Central memory CD8-positive, alpha-beta T cell (primary cell): ENCODE data around the gene ZBTB17.

Experiments
- ATAC-seq: fragments of 150-1000 bp; cut with Tn5 transposase; replicated peaks from 2 replicates; pipeline ENCODE4 v1.10.0; 2022; ENCODE audit warnings: mild to moderate bottlenecking, moderate FRiP score, moderate number of reproducible peaks; ENCODE audit not compliant: poor library complexity, severe bottlenecking; ENCODE audit errors: extremely low read depth
- DNase-seq, 2 donors: peaks; one replicate each; pipeline ENCODE4 v3.0.0; 2021; ENCODE audit warnings: low spot score in 2 of 2
- H3K27ac Mint-ChIP-seq: one replicate; pipeline ENCODE4 v1.8.0; 2022; ENCODE audit warnings: low read depth, mild to moderate bottlenecking, moderate library complexity, mixed read lengths
- H3K27me3 Mint-ChIP-seq: one replicate; pipeline ENCODE4 v1.8.0; 2022; ENCODE audit warnings: mixed read lengths
- H3K36me3 Mint-ChIP-seq: one replicate; pipeline ENCODE4 v1.8.0; 2022; ENCODE audit warnings: mild to moderate bottlenecking, moderate library complexity, mixed read lengths; ENCODE audit not compliant: insufficient read depth
- H3K4me1 Mint-ChIP-seq: one replicate; pipeline ENCODE4 v1.8.0; 2022; ENCODE audit warnings: mixed read lengths
- H3K4me3 Mint-ChIP-seq: one replicate; pipeline ENCODE4 v1.8.0; 2022; ENCODE audit warnings: mild to moderate bottlenecking, moderate library complexity, mixed read lengths
- H3K9me3 Mint-ChIP-seq: one replicate; pipeline ENCODE4 v1.8.0; 2022; ENCODE audit warnings: mixed read lengths

The ZBTB17 gene

DNA sequence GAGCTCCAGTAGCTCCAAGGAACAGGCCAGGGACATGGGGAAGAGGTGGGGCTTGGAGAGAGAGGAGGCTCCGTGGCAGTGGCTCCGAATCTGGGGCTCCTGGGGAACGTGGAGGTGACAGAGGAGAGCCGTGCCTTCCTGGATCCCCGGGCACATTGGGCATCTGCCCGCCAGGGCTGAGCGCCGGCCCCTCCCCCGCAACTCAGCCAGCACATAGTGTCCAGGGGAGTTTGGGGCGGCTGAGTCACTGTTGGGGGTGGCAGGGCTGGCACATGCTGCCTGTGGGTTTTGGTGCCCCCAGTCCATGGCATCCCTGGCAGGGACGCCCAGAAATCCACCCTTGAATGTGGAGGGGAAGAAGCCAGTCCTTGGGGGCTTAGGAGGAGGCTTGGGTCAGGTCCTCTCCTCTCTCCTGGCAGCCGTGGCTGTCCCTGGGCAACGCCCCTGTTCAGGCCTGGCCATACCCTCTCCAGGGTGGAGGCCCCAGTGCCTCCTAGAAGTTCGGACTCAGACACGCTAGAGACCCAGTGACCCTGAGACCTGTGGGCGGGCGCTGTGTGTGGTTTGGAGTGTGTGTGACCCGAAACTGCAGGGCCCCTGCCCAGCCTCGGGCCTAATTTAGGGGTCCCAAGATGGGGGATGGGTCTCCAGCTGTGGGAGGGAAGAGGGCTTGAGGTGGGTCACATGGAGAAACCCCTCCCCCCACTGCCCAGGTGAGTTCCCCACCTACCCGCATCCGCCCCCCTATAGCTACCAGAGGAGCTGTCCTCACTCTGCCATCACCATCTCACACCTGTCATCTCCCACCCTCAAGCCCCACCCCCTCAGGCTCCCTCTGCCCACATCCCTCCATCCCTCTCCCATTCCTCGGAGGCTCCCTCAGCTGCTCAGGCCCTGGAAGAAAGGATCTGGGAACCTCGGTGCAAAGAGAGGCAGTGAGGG, 40.3 kb upstream of the ZBTB17 start:
- no peak for DNase-seq
- H3K4me3 Mint-ChIP-seq, result no peak overlapping the region
- no peak for ATAC-seq
- H3K27me3 Mint-ChIP-seq, result peaks cover 43% of the 10 kb centered on the region
- no peaks in the 10 kb centered on the region for H3K36me3 Mint-ChIP-seq
- H3K9me3 Mint-ChIP-seq, result no peaks in the 10 kb centered on the region
- no peaks in the 10 kb centered on the region for H3K4me1 Mint-ChIP-seq
- no peak overlapping the region for H3K27ac Mint-ChIP-seq

GRCh38 chr1:16015491-16015890, 39.6 kb upstream of the ZBTB17 start:
- Mint-ChIP-seq H3K4me1 (no peaks in the 10 kb centered on the region), H3K27ac (no peak overlapping the region), H3K36me3 (no peaks in the 10 kb centered on the region), H3K4me3 (no peak overlapping the region), H3K9me3 (no peaks in the 10 kb centered on the region), H3K27me3 (peaks cover 43% of the 10 kb centered on the region)
- DNase-seq (no peak), ATAC-seq (no peak)

GRCh38 chr1:16014509-16015482, 38.9 kb upstream of the ZBTB17 start:
- DNase-seq (no peak), ATAC-seq (no peak)
- Mint-ChIP-seq H3K27ac (no peak overlapping the region), H3K36me3 (no peaks in the 10 kb centered on the region), H3K4me1 (no peaks in the 10 kb centered on the region), H3K4me3 (no peak overlapping the region), H3K27me3 (peaks cover 43% of the 10 kb centered on the region), H3K9me3 (no peaks in the 10 kb centered on the region)

DNA sequence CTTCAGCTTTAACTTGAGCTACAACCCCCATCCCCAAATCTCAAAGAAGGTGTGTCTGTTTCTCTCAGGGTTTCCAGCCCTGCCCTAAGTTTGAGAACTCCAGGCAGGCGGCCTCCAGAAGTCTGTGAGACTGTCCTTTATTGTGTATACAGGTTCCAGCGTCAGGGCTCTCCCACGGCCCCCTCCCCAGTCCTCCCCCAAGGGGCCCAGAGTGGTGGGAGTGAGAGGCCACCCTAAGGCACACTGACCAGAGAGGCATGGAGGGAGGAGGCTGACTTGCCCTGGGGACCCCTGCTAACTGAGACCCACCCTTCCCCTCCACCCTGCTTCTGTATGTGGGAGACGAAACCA, 38.0 kb upstream of the ZBTB17 start:
- no peak overlapping the region for H3K4me3 Mint-ChIP-seq
- H3K9me3 Mint-ChIP-seq, result no peaks in the 10 kb centered on the region
- peaks cover 43% of the 10 kb centered on the region for H3K27me3 Mint-ChIP-seq
- H3K4me1 Mint-ChIP-seq, result no peaks in the 10 kb centered on the region
- ATAC-seq (no peak), DNase-seq (no peak)
- peaks cover 1% of the 10 kb centered on the region for H3K36me3 Mint-ChIP-seq
- peak overlapping the region; percentile 68 for H3K27ac Mint-ChIP-seq

GRCh38 chr1:16013220-16013907, 37.5 kb upstream of the ZBTB17 start:
- ATAC-seq (no peak), DNase-seq (no peak)
- Mint-ChIP-seq H3K36me3 (peaks cover 1% of the 10 kb centered on the region), H3K27me3 (peaks cover 43% of the 10 kb centered on the region), H3K9me3 (no peaks in the 10 kb centered on the region), H3K27ac (peak overlapping the region; percentile 68), H3K4me3 (no peak overlapping the region), H3K4me1 (no peaks in the 10 kb centered on the region)

DNA sequence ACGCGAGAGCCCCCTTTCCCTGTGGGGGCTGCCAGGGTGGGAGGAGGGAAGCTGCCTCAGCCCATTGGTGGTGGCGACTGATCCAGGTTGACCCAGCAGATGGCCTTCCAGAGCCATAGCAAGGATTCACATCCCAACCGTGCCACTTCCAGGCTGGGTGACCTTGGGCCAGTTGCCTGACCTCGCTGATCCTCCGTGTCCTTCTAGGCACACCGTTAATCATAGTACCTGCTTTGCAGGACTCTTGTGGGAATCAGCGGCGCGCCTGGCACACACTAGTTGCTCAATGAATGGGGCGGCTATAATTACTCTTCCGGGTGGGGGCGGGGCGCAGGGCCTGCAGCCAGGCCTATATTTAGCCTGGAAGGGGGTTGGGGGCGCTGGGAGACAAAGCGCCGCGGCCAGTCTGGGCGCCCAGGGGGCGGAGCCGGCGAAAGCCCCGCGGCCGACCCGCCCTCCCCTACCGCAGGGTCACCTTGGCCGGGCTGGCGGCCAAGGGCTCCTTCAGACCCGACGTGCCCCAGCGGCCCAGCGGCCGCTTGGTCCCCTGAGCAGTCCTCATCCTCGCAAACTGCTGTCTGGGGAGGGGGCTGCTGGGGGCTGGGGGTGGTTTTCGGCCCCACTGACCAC, 36.8 kb upstream of the ZBTB17 start:
- Mint-ChIP-seq H3K36me3 (peaks cover 1% of the 10 kb centered on the region), H3K27ac (no peak overlapping the region), H3K4me3 (no peak overlapping the region), H3K9me3 (no peaks in the 10 kb centered on the region), H3K4me1 (no peaks in the 10 kb centered on the region), H3K27me3 (peaks cover 43% of the 10 kb centered on the region)
- ATAC-seq (no peak), DNase-seq (no peak)

GRCh38 chr1:16011936-16012589, 36.2 kb upstream of the ZBTB17 start:
- H3K36me3 Mint-ChIP-seq, result peaks cover 1% of the 10 kb centered on the region
- no peak overlapping the region for H3K4me3 Mint-ChIP-seq
- no peaks in the 10 kb centered on the region for H3K9me3 Mint-ChIP-seq
- no peak overlapping the region for H3K27ac Mint-ChIP-seq
- no peak for DNase-seq
- ATAC-seq, result no peak
- peaks cover 43% of the 10 kb centered on the region for H3K27me3 Mint-ChIP-seq
- no peaks in the 10 kb centered on the region for H3K4me1 Mint-ChIP-seq

DNA sequence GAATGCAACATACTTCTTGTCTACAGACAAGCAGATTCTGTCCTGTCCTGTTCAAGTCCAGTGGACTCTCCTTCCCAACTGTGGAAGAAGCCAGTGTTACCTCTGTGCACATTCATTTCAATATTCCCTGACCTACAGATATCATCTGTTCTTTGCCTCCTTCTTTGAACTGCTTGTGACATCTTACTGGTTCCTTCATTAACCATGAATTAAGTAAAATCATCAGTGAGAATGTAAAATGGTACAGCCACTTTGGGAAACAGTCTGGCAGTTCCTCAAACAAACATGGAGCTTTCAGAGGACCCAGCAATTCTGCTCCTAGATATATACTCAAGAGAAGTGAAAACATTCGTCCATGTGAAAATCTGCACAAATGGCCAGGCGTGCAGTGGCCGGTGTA, 34.9 kb upstream of the ZBTB17 start:
- DNase-seq, result no peak

DNA sequence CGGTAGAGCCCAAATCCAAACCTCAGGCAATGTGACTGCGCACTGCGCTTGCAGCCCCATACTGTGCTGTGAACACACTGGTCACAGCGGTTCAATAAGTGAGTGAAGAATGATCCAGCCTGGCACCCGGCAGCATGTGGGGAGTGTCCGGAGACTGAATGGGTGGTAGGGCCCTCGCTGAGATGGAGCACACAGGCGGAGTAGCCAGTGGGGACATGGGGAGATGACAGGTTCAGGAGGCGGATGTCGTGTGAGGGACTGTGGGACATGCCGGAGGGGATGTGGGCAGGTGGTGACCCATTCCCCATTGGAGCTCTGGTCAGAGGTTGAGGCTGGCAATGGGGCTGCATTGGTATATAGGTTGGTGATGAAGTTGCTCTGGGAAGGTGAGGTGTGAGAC, 33.8 kb upstream of the ZBTB17 start:
- Mint-ChIP-seq H3K4me1 (no peaks in the 10 kb centered on the region), H3K36me3 (peaks cover 1% of the 10 kb centered on the region), H3K27ac (peak overlapping the region; percentile 33), H3K4me3 (no peak overlapping the region), H3K9me3 (no peaks in the 10 kb centered on the region), H3K27me3 (peaks cover 25% of the 10 kb centered on the region)
- ATAC-seq (no peak), DNase-seq (no peak)

More for the DNA sequence above, 34.9 kb upstream of the ZBTB17 start:
- no peak for ATAC-seq
- Mint-ChIP-seq H3K9me3 (no peaks in the 10 kb centered on the region), H3K4me1 (no peaks in the 10 kb centered on the region), H3K27me3 (peaks cover 37% of the 10 kb centered on the region), H3K36me3 (peaks cover 1% of the 10 kb centered on the region), H3K4me3 (no peak overlapping the region), H3K27ac (no peak overlapping the region)

- H3K4me3 Mint-ChIP-seq, result no peak overlapping the region
- H3K27ac Mint-ChIP-seq, result no peak overlapping the region
- H3K9me3 Mint-ChIP-seq, result no peaks in the 10 kb centered on the region
- peak; percentile 54 to 74 for DNase-seq
- peaks cover 1% of the 10 kb centered on the region for H3K36me3 Mint-ChIP-seq
- no peaks in the 10 kb centered on the region for H3K4me1 Mint-ChIP-seq
- peaks cover 19% of the 10 kb centered on the region for H3K27me3 Mint-ChIP-seq
- no peak for ATAC-seq
Measured at GRCh38 chr1:16009030-16009460, 33.1 kb upstream of the ZBTB17 start.

GRCh38 chr1:16007671-16008341, 31.9 kb upstream of the ZBTB17 start:
- Mint-ChIP-seq H3K36me3 (peaks cover 1% of the 10 kb centered on the region), H3K27ac (no peak overlapping the region), H3K27me3 (peaks cover 8% of the 10 kb centered on the region), H3K4me3 (no peak overlapping the region), H3K9me3 (no peaks in the 10 kb centered on the region), H3K4me1 (no peaks in the 10 kb centered on the region)
- ATAC-seq (no peak), DNase-seq (no peak)
